Fibroblast of gingiva (primary cell): ENCODE data around the gene TMEM74B.

Experiments used
- DNase-seq: peaks from one replicate; pipeline ENCODE4 v3.0.0-alpha.2; 2011; ENCODE audit warnings: low read depth

The TMEM74B gene

DNA sequence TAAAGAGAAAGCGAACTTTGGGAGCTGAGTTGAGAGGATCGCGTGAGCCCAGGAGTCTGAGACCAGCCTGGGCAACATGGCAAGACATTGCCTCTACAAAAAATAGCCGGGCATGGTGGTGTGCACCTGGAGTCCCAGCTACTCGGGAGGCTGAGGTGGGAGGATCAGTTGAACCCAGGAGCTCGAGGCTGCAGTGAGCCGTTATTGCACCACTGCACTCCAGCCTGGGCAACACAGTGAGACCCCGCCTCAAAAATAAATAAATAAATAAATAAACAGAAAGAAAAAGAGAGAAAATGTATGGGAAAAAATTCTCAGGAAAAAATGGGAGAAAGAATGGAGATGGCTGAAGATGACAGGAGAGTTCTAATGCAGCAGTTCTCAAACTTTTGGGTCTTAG lies 21.0 kb upstream of the TMEM74B start:
- no peak for DNase-seq

DNA sequence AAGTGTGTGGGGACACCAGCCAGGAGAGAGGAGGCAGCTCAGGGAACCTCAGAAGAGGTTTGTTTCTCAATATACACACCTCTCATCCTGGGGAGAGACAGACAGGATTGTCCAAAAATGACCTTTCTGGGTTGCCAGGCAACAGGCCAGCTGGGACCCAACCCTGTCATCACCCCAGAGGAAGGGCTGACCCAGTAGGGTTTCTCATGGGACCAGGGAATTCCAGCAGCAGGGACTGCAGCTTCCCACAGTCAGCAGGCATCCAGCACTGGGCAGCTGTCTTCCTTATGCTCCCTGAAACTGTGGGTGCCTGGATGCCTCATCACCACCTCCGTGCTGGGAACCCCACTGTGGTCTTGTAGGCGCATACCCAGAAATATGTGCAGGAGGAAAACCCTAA lies 19.8 kb upstream of the TMEM74B start:
- no peak for DNase-seq

- DNase-seq: no peak
Measured at GRCh38 chr20:1204113-1204512, 19.3 kb upstream of the TMEM74B start.

- DNase-seq: no peak
Measured at GRCh38 chr20:1203630-1204029, 18.8 kb upstream of the TMEM74B start.

GRCh38 chr20:1202762-1203504 lies 18.2 kb upstream of the TMEM74B start, which contains the start of gene C20orf202:
Gene C20orf202 (plus strand): TSS chr20:1203454. CDS start chr20:1203586, 132 bp downstream.
- DNase-seq: no peak

DNA sequence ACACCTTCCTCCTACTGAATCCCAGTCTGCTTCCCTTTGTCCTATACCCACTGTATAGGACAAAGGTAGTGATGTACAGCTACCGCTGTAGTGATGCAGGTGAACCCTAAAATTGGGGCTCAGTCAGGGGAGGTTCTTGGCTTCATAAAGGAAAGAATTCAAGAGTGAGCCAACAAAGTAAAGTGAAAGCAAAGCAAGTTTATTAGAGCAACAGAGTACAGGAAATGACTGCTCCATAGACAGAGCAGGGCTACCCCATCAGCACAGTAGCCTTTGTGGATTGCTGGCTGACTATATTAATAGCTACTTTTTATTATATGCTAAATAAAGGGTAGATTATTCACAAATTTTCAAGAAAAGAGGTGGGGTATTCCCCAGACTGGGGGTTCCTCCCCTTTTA lies 15.2 kb upstream of the TMEM74B start:
- no peak for DNase-seq

DNA sequence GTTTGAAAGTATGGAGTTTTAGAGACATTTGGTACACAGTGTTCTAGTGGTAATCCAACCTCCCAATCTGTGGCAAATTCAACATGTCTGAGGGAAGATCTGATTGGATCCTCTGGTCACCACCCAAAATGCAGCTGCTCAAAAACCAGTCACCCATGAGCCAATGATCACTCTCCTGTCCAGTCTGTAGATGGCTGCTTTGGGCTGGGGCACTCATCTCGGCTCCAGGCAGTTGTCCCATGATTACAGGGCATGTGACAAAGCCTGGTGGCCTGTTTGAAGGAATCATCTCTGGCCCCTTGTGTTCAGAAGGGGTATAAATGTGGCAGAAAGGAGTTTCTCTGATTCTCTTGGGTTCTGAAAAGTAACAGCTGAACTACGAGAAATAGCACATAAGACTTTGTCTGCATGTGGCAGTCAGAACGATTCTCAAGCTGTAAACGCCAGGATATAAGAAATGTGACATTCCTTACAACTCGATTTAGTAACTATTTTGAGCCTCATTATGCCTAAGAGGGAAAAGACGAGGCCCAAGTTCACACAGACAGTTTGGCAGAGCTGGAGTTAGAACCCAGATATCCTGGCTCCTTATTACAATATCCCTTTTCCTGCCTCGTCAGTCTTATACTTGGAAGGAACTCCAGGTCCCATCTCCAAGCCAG lies 14.6 kb upstream of the TMEM74B start:
- DNase-seq: no peak

- no peak for DNase-seq
Measured at GRCh38 chr20:1198751-1199150, 14.0 kb upstream of the TMEM74B start.

- no peak for DNase-seq
Measured at GRCh38 chr20:1197801-1198200, 13.0 kb upstream of the TMEM74B start.

DNA sequence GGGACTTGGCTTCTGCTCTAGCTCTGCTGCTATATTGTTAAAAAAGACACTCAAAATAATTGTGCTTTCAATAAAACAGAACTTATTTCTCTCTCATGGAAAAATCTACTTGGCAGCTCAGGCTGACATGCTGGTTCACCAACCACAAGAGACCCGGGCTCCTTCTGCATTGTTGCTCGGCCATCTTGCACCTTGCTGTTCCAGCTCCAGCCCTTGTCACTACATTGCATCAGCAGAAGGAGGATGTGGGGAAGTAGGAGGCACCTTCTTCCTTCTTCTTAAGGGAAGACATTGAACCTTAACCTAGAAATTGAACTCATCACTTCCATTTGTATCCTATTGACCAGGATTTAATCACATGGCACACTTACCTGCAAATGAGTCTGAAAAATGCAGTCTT lies 11.9 kb upstream of the TMEM74B start:
- DNase-seq: no peak

- no peak for DNase-seq
Measured at GRCh38 chr20:1195226-1195625, 10.4 kb upstream of the TMEM74B start.

- no peak for DNase-seq
Measured at GRCh38 chr20:1191299-1191698, 6.5 kb upstream of the TMEM74B start.

- DNase-seq: no peak
Measured at GRCh38 chr20:1190847-1191246, 6.1 kb upstream of the TMEM74B start.

- no peak for DNase-seq
Measured at GRCh38 chr20:1189827-1190226, 5.0 kb upstream of the TMEM74B start.

DNA sequence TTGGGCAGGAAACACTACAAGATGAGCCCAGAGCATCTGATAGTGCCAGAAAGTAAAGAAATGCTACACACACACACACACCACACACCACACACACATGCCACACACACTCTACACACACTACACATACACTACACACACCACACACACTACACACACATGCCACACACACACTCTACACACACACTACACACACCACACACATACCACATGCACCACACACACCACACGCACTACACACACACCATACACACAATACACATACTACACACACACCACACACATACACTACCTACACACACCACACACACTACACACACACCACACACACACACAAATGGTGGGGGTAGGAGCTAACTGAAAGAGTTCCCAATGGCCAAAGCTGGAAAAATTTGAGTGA lies 3.6 kb upstream of the TMEM74B start:
- no peak for DNase-seq

- no peak for DNase-seq
Measured at GRCh38 chr20:1187605-1188171, 2.9 kb upstream of the TMEM74B start.

GRCh38 chr20:1186367-1186991 lies 1.7 kb upstream of the TMEM74B start:
- no peak for DNase-seq

GRCh38 chr20:1185790-1186334 lies 1.1 kb upstream of the TMEM74B start:
- DNase-seq: peak; percentile 25

DNA sequence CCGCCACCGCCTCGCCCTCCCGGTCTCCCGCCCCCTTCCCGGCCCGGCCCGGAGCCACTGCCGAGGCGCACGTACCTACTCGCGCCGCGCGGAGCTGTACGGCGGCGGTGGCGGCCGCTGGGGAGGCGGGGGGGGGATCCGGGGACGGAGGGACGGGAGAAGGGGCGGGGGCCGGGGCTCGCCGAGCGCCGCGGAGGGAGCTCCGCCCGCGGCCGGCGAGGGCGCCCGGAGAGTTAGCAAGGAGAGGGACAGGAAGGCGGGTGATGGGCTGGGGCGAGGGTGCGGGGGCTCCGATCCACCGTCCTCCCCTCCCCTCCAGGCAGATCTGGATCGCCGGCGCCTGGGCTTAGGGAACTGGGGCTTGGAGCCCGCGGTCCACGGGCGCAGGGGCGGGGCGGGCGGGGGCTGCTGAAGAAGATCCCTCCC lies 548 bp upstream of the TMEM74B start:
- DNase-seq: no peak

- DNase-seq: no peak
Measured at GRCh38 chr20:1184260-1184637, 532 bp downstream of the TMEM74B start.

DNA sequence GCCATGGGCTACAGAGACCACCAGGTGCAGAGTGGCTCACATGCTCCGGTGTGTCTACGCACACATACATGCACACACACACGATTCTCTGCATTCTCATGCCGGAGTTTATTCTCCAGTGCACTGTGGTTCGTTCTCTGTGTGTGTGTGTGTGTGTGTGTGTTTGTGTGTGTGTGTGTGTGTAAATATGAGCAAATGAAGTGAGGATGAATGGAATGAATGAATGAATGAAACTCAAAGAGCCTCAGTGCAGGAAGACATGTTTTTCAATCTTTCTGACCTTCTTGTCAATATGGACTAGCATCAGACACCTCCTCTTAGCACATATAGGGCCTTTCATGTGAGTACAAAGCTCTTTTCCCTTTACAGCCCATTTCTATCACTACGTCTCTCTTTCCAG lies 1.6 kb downstream of the TMEM74B start:
- no peak for DNase-seq

- DNase-seq: no peak
Measured at GRCh38 chr20:1182106-1182505, 2.7 kb downstream of the TMEM74B start.

- no peak for DNase-seq
Measured at GRCh38 chr20:1180949-1181348, 3.8 kb downstream of the TMEM74B start.
